HG02870 (cell line): Measurements from ENCODE around the gene GOLPH3.
"Not testable (repeated sequence)": the region's sequence is repeated elsewhere in the genome, so short reads cannot be mapped to it uniquely, and the experiment has no call there.

ENCODE experiments used
- ATAC-seq: cut with Tn5 transposase; IDR thresholded peaks from one replicate; pipeline ENCODE4 v1.9.1; 2021; ENCODE audit warnings: mild to moderate bottlenecking, moderate library complexity; ENCODE audit not compliant: unreplicated experiment

GOLPH3 gene

GRCh38 chr5:32138839-32139493, 35.2 kb downstream of the GOLPH3 start:
- no peak for ATAC-seq

- no peak for ATAC-seq
Observed at GRCh38 chr5:32136342-32136741, 37.8 kb downstream of the GOLPH3 start.

- no peak for ATAC-seq
Observed at GRCh38 chr5:32135086-32135485, 39.0 kb downstream of the GOLPH3 start.

GRCh38 chr5:32132757-32133156, 41.4 kb downstream of the GOLPH3 start:
- ATAC-seq, result no peak

GRCh38 chr5:32131604-32132003, 42.5 kb downstream of the GOLPH3 start:
- no peak for ATAC-seq

- ATAC-seq, result no peak
Observed at GRCh38 chr5:32130865-32131264, 43.3 kb downstream of the GOLPH3 start.

GRCh38 chr5:32129074-32129598, 45.0 kb downstream of the GOLPH3 start:
- no peak for ATAC-seq

GRCh38 chr5:32127711-32128110, 46.4 kb downstream of the GOLPH3 start:
- ATAC-seq, result no peak

- ATAC-seq, result no peak
Observed at GRCh38 chr5:32126691-32127090, 47.4 kb downstream of the GOLPH3 start.

GRCh38 chr5:32123889-32124676, 50.0 kb downstream of the GOLPH3 start:
- ATAC-seq, result no peak

- ATAC-seq, result peak; percentile 47
Observed at GRCh38 chr5:32123058-32123805, 50.9 kb downstream of the GOLPH3 start.

GRCh38 chr5:32118922-32119321, 55.2 kb downstream of the GOLPH3 start:
- not testable (repeated sequence) for ATAC-seq

GRCh38 chr5:32116574-32117313, 57.4 kb downstream of the GOLPH3 start:
- no peak for ATAC-seq

- no peak for ATAC-seq
Observed at GRCh38 chr5:32115985-32116384, 58.1 kb downstream of the GOLPH3 start.

- no peak for ATAC-seq
Observed at GRCh38 chr5:32110111-32110696, 63.9 kb downstream of the GOLPH3 start.

GRCh38 chr5:32109236-32109635, 64.9 kb downstream of the GOLPH3 start:
- ATAC-seq, result no peak

- no peak for ATAC-seq
Observed at GRCh38 chr5:32108167-32108566, 66.0 kb downstream of the GOLPH3 start.

GRCh38 chr5:32107291-32107690, 66.8 kb downstream of the GOLPH3 start:
- ATAC-seq, result no peak

GRCh38 chr5:32103521-32103920, 70.6 kb downstream of the GOLPH3 start:
- no peak for ATAC-seq

- ATAC-seq, result no peak
Observed at GRCh38 chr5:32102254-32102986, 71.7 kb downstream of the GOLPH3 start.
